B cell (primary cell): ENCODE results near the gene KCNK1. TPM values are rescaled to one million over a fixed set of nuclear protein-coding genes. Genes with fewer than 3 reads are reported as not detected.

Source experiments
- ATAC-seq: fragments of 200-7000 bp; cut with Tn5 transposase; one replicate; pipeline ENCODE4 v1.10.0; 2021; ENCODE audit warnings: low read depth, mild to moderate bottlenecking, moderate number of reproducible peaks, moderate library complexity
- CTCF ChIA-PET: fragments of 350-600 bp; sonication (Branson Sonifier 250); formaldehyde crosslinking; loops from one replicate; lab custom pipeline; 2021; ENCODE audit warnings: antibody characterized with exemption, inconsistent platforms; lab: Charles Lee
- POLR2A ChIA-PET: fragments of 350-600 bp; sonication (Branson Sonifier 250); formaldehyde crosslinking; loops from one replicate; lab custom pipeline; 2021; ENCODE audit warnings: antibody characterized with exemption; lab: Charles Lee
- DNase-seq: peaks from one replicate; pipeline ENCODE4 v3.0.0; 2013
- H2AFZ ChIP-seq: 2 replicates; pipeline ENCODE4 v1.6.1; 2012; ENCODE audit warnings: mild to moderate bottlenecking, low read depth, low read length; ENCODE audit not compliant: insufficient read depth, poor library complexity, severe bottlenecking
- H3K27ac ChIP-seq, 2 donors: 1 replicate in 1 of 2; 2 replicates in 1 of 2; pipeline ENCODE4 v1.5.1; 2012 to 2013; ENCODE audit warnings: low read length in 2 of 2, mild to moderate bottlenecking in 2 of 2, moderate library complexity in 1 of 2
- H3K27me3 ChIP-seq, 4 experiments: fragments of 200-600 bp in 1 of 4; sonication (generic) in 1 of 4; replicated peaks in 1 of 4; 1 replicate in 2 of 4; 2 replicates in 2 of 4; pipeline versions ENCODE4 v1.6.1 to v1.7.0; 2013 to 2016; ENCODE audit warnings: low read length in 3 of 4, mild to moderate bottlenecking in 2 of 4, mixed read lengths in 1 of 4, moderate library complexity in 1 of 4; ENCODE audit not compliant: insufficient read depth in 4 of 4, control insufficient read depth in 3 of 4; ENCODE audit errors: control extremely low read depth in 1 of 4
- H3K36me3 ChIP-seq, 2 experiments: replicated peaks in 1 of 2; 1 replicate in 1 of 2; 2 replicates in 1 of 2; pipeline versions ENCODE4 v1.6.1 to v1.7.1; 2013; ENCODE audit warnings: low read length in 1 of 2; ENCODE audit not compliant: insufficient read depth in 2 of 2, control insufficient read depth in 1 of 2; ENCODE audit errors: control extremely low read depth in 1 of 2, extremely low read depth in 1 of 2
- H3K4me1 ChIP-seq, 2 donors: fragments of 200-600 bp in 1 of 2; sonication (generic) in 1 of 2; 1 replicate in 1 of 2; 2 replicates in 1 of 2; pipeline versions ENCODE4 v1.5.1 to v1.6.1; 2013 to 2017; ENCODE audit warnings: low read length in 2 of 2; ENCODE audit not compliant: control insufficient read depth in 2 of 2, insufficient read depth in 2 of 2
- H3K4me2 ChIP-seq: replicated peaks from 2 replicates; pipeline ENCODE3; 2012; ENCODE audit warnings: mild to moderate bottlenecking, low read depth, low read length; ENCODE audit not compliant: poor library complexity, severe bottlenecking
- H3K4me3 ChIP-seq, 5 experiments: fragments of 200-600 bp in 1 of 5; sonication (generic) in 1 of 5; 1 replicate in 3 of 5; 2 replicates in 2 of 5; pipeline versions ENCODE4 v1.5.1 to v1.7.0; 2011 to 2016; ENCODE audit warnings: low read length in 4 of 5, mild to moderate bottlenecking in 4 of 5, low read depth in 2 of 5, control low read depth in 1 of 5, moderate library complexity in 1 of 5; ENCODE audit not compliant: insufficient read depth in 1 of 5; ENCODE audit errors: control extremely low read depth in 1 of 5, extremely low read depth in 1 of 5
- H3K79me2 ChIP-seq: fragments of 200-600 bp; sonication (generic); one replicate; pipeline ENCODE4 v1.6.0; 2016; ENCODE audit warnings: low read length; ENCODE audit not compliant: control insufficient read depth, insufficient read depth
- H3K9ac ChIP-seq: fragments of 200-600 bp; sonication (generic); 2 replicates; pipeline ENCODE4 v1.6.1; 2017; ENCODE audit warnings: mild to moderate bottlenecking, low read length, moderate library complexity
- H3K9me3 ChIP-seq, 3 donors: one replicate each; pipeline versions ENCODE4 v1.6.1 to v1.7.1; 2013; ENCODE audit warnings: low read length in 2 of 3; ENCODE audit not compliant: control insufficient read depth in 2 of 3, insufficient read depth in 1 of 3; ENCODE audit errors: control extremely low read depth in 1 of 3
- H4K20me1 ChIP-seq: 2 replicates; pipeline ENCODE4 v1.6.0; 2012; ENCODE audit warnings: mild to moderate bottlenecking, low read length; ENCODE audit not compliant: insufficient read depth, control insufficient read depth, poor library complexity, severe bottlenecking
- H3K27ac Mint-ChIP-seq: one replicate; pipeline ENCODE4 v1.8.0; 2021; ENCODE audit warnings: mixed read lengths
- H3K27me3 Mint-ChIP-seq: one replicate; pipeline ENCODE4 v1.8.0; 2021; ENCODE audit warnings: mixed read lengths
- H3K4me1 Mint-ChIP-seq: one replicate; pipeline ENCODE4 v1.8.0; 2021; ENCODE audit warnings: mixed read lengths
- H3K4me3 Mint-ChIP-seq: one replicate; pipeline ENCODE4 v1.8.0; 2021; ENCODE audit warnings: mixed read lengths
- H3K9me3 Mint-ChIP-seq: one replicate; pipeline ENCODE4 v1.8.0; 2022; ENCODE audit warnings: mixed read lengths; ENCODE audit not compliant: insufficient read depth
- CTCF ChIP-seq: fragments of 200-600 bp; IDR thresholded peaks from one replicate; pipeline ENCODE4 v1.8.0; 2022; ENCODE audit warnings: antibody characterized with exemption, mild to moderate bottlenecking
- EZH2 ChIP-seq: IDR thresholded peaks from 2 replicates; pipeline ENCODE4 v1.6.1; 2012; ENCODE audit warnings: borderline replicate concordance, low read depth, mild to moderate bottlenecking, moderate library complexity, low read length; ENCODE audit not compliant: insufficient read depth, poor library complexity, severe bottlenecking
- WGBS: methylation state at CpG from one replicate; pipeline ENCODE4 v1.1.5; 2013; ENCODE audit warnings: missing lambda C conversion rate; ENCODE audit not compliant: insufficient coverage; 5-methylcytosine and 5-hydroxymethylcytosine counted together
- intact Hi-C: fragments of 100-400 bp; cut with micrococcal nuclease; formaldehyde crosslinking; loops from one replicate; pipeline ENCODE4 v1.10.0; 2022
- polyA plus RNA-seq: library from polyadenylated mRNA; depleted of rRNA; stranded (reverse); fragments of >200 nt; gene quantifications from 2 replicates; pipeline ENCODE4 v1.2.3, GENCODE V29; 2012
- total RNA-seq, 2 donors: library from RNA; stranded (reverse); fragments of 120-200 nt in 1 of 2; gene quantifications; 1 replicate in 1 of 2; 2 replicates in 1 of 2; pipeline versions ENCODE4 v1.2.3 to v1.2.4, GENCODE V29; 2013 to 2022

KCNK1 gene
- total and polyA plus RNA-seq, 2 donors (not counting 1 experiment from before 2014, with no cell fraction given), result not detected

- CTCF ChIA-PET, result no interaction called here
- Histone ChIP-seq H3K36me3 (no peaks in the 10 kb centered on the region), H3K27me3 (no peaks in the 10 kb centered on the region), H3K79me2 (no peaks in the 10 kb centered on the region), H3K9me3 (peaks cover 0 to 3% (median 0%) of the 10 kb centered on the region in 3 donors), H3K4me1 (no peaks in the 10 kb centered on the region), H3K4me2 (no peak overlapping the region), H3K4me3 (no peak overlapping the region), H2AFZ (no peak overlapping the region), H3K27ac (no peak overlapping the region), H4K20me1 (no peaks in the 10 kb centered on the region), H3K9ac (no peak overlapping the region)
- POLR2A ChIA-PET, result no interaction called here
- Mint-ChIP-seq H3K27me3 (no peaks in the 10 kb centered on the region), H3K9me3 (no peaks in the 10 kb centered on the region), H3K27ac (no peak overlapping the region), H3K4me1 (no peaks in the 10 kb centered on the region), H3K4me3 (no peak overlapping the region)
- no peak for ATAC-seq
- no peak for DNase-seq
- intact Hi-C loops, result no loop called here
- 73% methylated on average over 4 of the region's 7 CpGs for WGBS
- TF ChIP-seq EZH2 (no peak), CTCF (no peak)
Measured at GRCh38 chr1:233665575-233666270, 51.8 kb downstream of the KCNK1 start.

- Histone ChIP-seq H3K27me3 (no peaks in the 10 kb centered on the region), H2AFZ (no peak overlapping the region), H4K20me1 (no peaks in the 10 kb centered on the region), H3K9me3 (peaks cover 0 to 3% (median 0%) of the 10 kb centered on the region in 3 donors), H3K4me2 (no peak overlapping the region), H3K79me2 (no peaks in the 10 kb centered on the region), H3K4me1 (no peaks in the 10 kb centered on the region), H3K36me3 (no peaks in the 10 kb centered on the region), H3K9ac (no peak overlapping the region), H3K4me3 (no peak overlapping the region), H3K27ac (no peak overlapping the region)
- Mint-ChIP-seq H3K27ac (no peak overlapping the region), H3K4me3 (no peak overlapping the region), H3K9me3 (no peaks in the 10 kb centered on the region), H3K4me1 (no peaks in the 10 kb centered on the region), H3K27me3 (peaks cover 5% of the 10 kb centered on the region)
- intact Hi-C loops, result no loop called here
- POLR2A ChIA-PET, result no interaction called here
- ATAC-seq (no peak), DNase-seq (no peak)
- no CpG with 5 or more reads among the region's 3 CpGs for WGBS
- TF ChIP-seq CTCF (no peak), EZH2 (no peak)
- CTCF ChIA-PET, result no interaction called here
Measured at GRCh38 chr1:233667741-233668140, 53.8 kb downstream of the KCNK1 start.
